Stimulated activated naive CD8-positive, alpha-beta T cell treated with anti-CD3 and anti-CD28 coated beads, Interleukin-15, Interleukin-2, amounts not matched to agents 100 ng/mL and 50 ng/mL, for 24 hours (primary cell): ENCODE results near the gene CGNL1.

ENCODE experiments used
- H3K27ac Mint-ChIP-seq: one replicate; pipeline ENCODE4 v1.8.0; 2021; ENCODE audit warnings: mild to moderate bottlenecking, mixed read lengths
- H3K27me3 Mint-ChIP-seq: one replicate; pipeline ENCODE4 v1.8.0; 2021; ENCODE audit warnings: mixed read lengths
- H3K36me3 Mint-ChIP-seq: one replicate; pipeline ENCODE4 v1.8.0; 2021; ENCODE audit warnings: low read depth, mixed read lengths
- H3K4me1 Mint-ChIP-seq: one replicate; pipeline ENCODE4 v1.8.0; 2021; ENCODE audit warnings: low read depth, mixed read lengths
- H3K4me3 Mint-ChIP-seq: one replicate; pipeline ENCODE4 v1.8.0; 2021; ENCODE audit warnings: mild to moderate bottlenecking, mixed read lengths
- H3K9me3 Mint-ChIP-seq: one replicate; pipeline ENCODE4 v1.8.0; 2021; ENCODE audit warnings: mixed read lengths

The CGNL1 gene

GRCh38 chr15:57507111-57507510 lies 130.8 kb downstream of the CGNL1 start:
- Mint-ChIP-seq H3K9me3 (no peaks in the 10 kb centered on the region), H3K27me3 (no peaks in the 10 kb centered on the region), H3K4me1 (peaks cover 5% of the 10 kb centered on the region), H3K27ac (no peak overlapping the region), H3K36me3 (no peaks in the 10 kb centered on the region), H3K4me3 (no peak overlapping the region)

- no peak overlapping the region for H3K4me3 Mint-ChIP-seq
- H3K9me3 Mint-ChIP-seq, result no peaks in the 10 kb centered on the region
- H3K27me3 Mint-ChIP-seq, result no peaks in the 10 kb centered on the region
- no peak overlapping the region for H3K27ac Mint-ChIP-seq
- H3K36me3 Mint-ChIP-seq, result no peaks in the 10 kb centered on the region
- peaks cover 5% of the 10 kb centered on the region for H3K4me1 Mint-ChIP-seq
Observed at GRCh38 chr15:57509126-57509525, 132.8 kb downstream of the CGNL1 start.

DNA sequence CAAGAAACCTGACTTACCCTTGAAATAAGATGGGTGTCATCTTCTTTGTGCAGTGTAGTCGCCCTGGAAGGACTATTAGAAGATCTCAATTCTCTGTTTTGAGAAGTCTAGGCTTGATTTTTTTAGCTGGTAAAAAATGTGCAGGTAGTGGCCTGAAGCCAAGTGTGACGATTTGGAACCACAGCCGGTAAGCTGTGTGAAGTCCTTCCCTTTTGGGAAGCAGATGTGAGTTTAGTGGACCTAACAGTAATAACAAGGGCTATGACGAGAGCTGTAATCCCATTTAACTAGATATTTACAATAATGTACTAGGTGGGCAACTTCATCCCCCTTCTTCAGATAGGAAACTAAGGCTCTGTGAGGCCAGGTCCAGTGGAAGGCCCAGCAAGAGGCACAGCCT lies 133.7 kb downstream of the CGNL1 start:
- no peaks in the 10 kb centered on the region for H3K9me3 Mint-ChIP-seq
- no peaks in the 10 kb centered on the region for H3K36me3 Mint-ChIP-seq
- no peak overlapping the region for H3K27ac Mint-ChIP-seq
- H3K4me3 Mint-ChIP-seq, result no peak overlapping the region
- peaks cover 5% of the 10 kb centered on the region for H3K4me1 Mint-ChIP-seq
- no peaks in the 10 kb centered on the region for H3K27me3 Mint-ChIP-seq

DNA sequence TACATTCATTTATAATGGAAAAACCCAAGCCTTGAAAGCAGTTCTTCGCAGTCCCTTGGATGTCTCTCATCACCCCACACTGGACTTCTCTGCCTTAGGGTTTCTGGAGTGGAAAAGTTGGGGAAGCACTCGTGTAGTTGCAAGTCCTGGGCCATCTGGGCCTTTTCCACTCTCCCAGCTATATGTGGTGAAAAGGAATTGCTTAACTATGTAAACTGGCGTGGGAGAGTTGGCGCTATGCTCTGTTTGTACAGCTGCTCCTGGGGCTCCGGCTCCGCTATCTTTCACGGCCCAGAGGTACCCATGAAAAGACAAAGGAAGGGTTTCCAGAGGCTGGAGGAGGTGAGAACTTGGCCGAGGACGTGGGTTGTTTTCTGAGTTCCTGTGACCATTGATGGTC lies 134.3 kb downstream of the CGNL1 start:
- no peak overlapping the region for H3K4me3 Mint-ChIP-seq
- H3K4me1 Mint-ChIP-seq, result peaks cover 5% of the 10 kb centered on the region
- no peaks in the 10 kb centered on the region for H3K36me3 Mint-ChIP-seq
- H3K27ac Mint-ChIP-seq, result no peak overlapping the region
- H3K27me3 Mint-ChIP-seq, result no peaks in the 10 kb centered on the region
- H3K9me3 Mint-ChIP-seq, result no peaks in the 10 kb centered on the region

DNA sequence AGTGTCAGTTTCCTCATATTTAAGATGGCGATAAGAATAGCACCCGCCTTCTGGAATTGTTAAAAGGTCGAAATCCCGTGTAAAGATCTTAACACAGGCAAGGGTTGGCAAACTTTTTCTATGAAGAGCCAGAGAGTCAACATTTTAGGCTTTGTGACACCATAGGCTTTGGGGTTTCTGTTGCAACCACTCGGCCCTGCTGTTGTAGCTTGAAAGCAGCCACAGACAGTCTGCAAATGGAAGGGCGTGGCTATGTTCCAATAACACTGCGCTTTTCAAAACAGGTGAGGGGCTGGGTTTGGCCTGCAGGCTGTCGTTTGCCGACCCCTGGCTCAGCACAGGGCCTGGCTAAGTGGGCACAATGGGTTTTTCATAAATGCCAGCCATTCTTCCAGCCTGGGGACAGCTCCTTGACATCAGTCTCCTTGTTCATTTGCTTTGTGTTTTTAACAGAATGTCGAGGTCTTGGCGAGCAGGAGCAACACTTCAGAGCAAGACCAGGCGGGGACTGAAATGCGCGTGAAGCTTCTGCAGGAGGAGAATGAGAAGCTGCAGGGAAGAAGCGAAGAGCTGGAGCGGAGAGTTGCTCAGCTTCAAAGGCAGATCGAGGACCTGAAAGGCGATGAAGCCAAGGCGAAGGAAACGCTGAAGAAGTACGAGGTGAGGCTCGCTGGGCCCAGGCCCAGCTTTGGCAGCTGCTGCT lies 140.2 kb downstream of the CGNL1 start:
- no peak overlapping the region for H3K4me3 Mint-ChIP-seq
- no peaks in the 10 kb centered on the region for H3K27me3 Mint-ChIP-seq
- H3K9me3 Mint-ChIP-seq, result no peaks in the 10 kb centered on the region
- H3K36me3 Mint-ChIP-seq, result no peaks in the 10 kb centered on the region
- H3K27ac Mint-ChIP-seq, result no peak overlapping the region
- no peaks in the 10 kb centered on the region for H3K4me1 Mint-ChIP-seq

DNA sequence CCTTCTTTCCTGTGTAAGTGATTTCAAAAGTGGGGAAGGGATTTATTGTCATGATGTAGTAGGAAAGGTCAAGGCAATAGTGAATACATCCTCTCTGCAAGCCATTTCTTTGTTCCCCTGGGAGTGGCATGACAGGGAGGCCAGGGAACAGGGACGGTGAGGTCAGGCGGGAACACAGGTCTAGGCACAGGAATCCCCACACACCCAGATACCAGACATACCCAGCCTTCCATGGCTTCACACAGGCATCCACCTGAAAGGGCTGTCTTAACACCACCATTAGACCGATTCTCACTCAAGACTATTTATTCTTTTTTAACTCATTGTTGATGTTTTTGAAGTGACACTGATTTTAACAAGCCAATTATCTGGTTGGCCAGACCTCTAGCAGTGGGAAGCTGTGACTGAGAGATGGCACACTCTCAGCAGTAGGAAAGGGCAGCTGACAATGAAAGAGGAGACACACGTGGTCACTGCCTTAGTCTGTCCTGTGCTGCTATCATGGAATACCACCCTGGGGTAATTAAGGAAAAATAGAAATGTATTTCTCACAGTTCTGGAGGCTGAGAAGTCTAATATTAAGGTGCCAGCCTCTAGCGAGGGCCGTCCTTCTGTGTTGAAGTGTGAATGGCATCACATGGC lies 140.8 kb downstream of the CGNL1 start:
- no peaks in the 10 kb centered on the region for H3K36me3 Mint-ChIP-seq
- no peaks in the 10 kb centered on the region for H3K9me3 Mint-ChIP-seq
- H3K27me3 Mint-ChIP-seq, result no peaks in the 10 kb centered on the region
- H3K4me1 Mint-ChIP-seq, result no peaks in the 10 kb centered on the region
- H3K27ac Mint-ChIP-seq, result no peak overlapping the region
- H3K4me3 Mint-ChIP-seq, result no peak overlapping the region

GRCh38 chr15:57518779-57519405 lies 142.6 kb downstream of the CGNL1 start:
- H3K36me3 Mint-ChIP-seq, result no peaks in the 10 kb centered on the region
- no peaks in the 10 kb centered on the region for H3K4me1 Mint-ChIP-seq
- no peak overlapping the region for H3K4me3 Mint-ChIP-seq
- H3K27ac Mint-ChIP-seq, result no peak overlapping the region
- H3K27me3 Mint-ChIP-seq, result no peaks in the 10 kb centered on the region
- no peaks in the 10 kb centered on the region for H3K9me3 Mint-ChIP-seq

DNA sequence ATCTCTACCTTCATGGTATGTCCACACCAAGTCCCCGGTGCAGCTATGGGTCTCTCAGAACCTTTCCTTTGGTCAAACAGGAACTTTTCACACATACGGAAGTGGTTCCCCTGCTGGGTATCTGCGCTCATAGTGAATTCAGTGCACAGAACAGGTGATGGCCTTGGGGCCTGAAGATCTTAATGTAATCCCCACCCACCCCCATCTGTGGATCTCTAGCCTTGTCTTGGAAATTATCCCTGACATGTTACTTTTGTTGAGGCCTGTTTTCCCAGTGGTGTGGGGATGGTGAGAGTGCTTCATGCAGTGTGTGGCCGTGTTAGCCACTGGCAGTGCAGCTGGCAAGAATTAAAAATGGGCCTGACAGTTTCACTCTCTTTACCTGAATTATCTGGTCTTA lies 143.5 kb downstream of the CGNL1 start:
- no peaks in the 10 kb centered on the region for H3K9me3 Mint-ChIP-seq
- no peak overlapping the region for H3K27ac Mint-ChIP-seq
- no peak overlapping the region for H3K4me3 Mint-ChIP-seq
- no peaks in the 10 kb centered on the region for H3K27me3 Mint-ChIP-seq
- no peaks in the 10 kb centered on the region for H3K4me1 Mint-ChIP-seq
- H3K36me3 Mint-ChIP-seq, result no peaks in the 10 kb centered on the region

- Mint-ChIP-seq H3K27ac (no peak overlapping the region), H3K36me3 (no peaks in the 10 kb centered on the region)
Observed at GRCh38 chr15:57521503-57521902, 145.2 kb downstream of the CGNL1 start.

GRCh38 chr15:57522148-57522547 lies 145.8 kb downstream of the CGNL1 start:
- no peaks in the 10 kb centered on the region for H3K4me1 Mint-ChIP-seq
- H3K9me3 Mint-ChIP-seq, result no peaks in the 10 kb centered on the region
- no peak overlapping the region for H3K4me3 Mint-ChIP-seq
- no peaks in the 10 kb centered on the region for H3K27me3 Mint-ChIP-seq
- H3K36me3 Mint-ChIP-seq, result no peaks in the 10 kb centered on the region
- no peak overlapping the region for H3K27ac Mint-ChIP-seq

More at GRCh38 chr15:57521503-57521902, 145.2 kb downstream of the CGNL1 start:
- Mint-ChIP-seq H3K27me3 (no peaks in the 10 kb centered on the region), H3K9me3 (no peaks in the 10 kb centered on the region), H3K4me1 (no peaks in the 10 kb centered on the region), H3K4me3 (no peak overlapping the region)

DNA sequence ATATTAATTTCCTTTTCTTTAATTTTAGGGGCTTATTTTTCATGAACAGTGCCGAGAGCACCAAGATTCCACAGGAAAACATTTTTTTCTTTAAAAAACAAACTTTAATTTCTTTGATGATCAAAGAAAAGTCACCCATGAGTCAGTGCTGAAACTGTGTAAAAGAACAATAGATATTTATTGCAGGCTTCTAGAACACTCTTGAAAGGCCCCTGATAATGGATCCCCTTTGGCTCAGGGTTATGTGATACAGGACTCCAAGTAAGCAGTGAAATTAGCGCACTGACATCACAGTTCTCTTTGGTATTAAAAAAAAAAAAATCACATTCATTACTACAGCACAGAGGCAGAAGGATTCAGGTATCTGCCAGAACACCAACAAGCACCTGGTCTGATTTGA lies 149.3 kb downstream of the CGNL1 start:
- H3K4me1 Mint-ChIP-seq, result no peaks in the 10 kb centered on the region
- no peak overlapping the region for H3K27ac Mint-ChIP-seq
- H3K9me3 Mint-ChIP-seq, result no peaks in the 10 kb centered on the region
- H3K27me3 Mint-ChIP-seq, result no peaks in the 10 kb centered on the region
- no peaks in the 10 kb centered on the region for H3K36me3 Mint-ChIP-seq
- no peak overlapping the region for H3K4me3 Mint-ChIP-seq

GRCh38 chr15:57526076-57526475 lies 149.8 kb downstream of the CGNL1 start:
- H3K9me3 Mint-ChIP-seq, result no peaks in the 10 kb centered on the region
- no peaks in the 10 kb centered on the region for H3K4me1 Mint-ChIP-seq
- H3K36me3 Mint-ChIP-seq, result no peaks in the 10 kb centered on the region
- no peak overlapping the region for H3K27ac Mint-ChIP-seq
- no peak overlapping the region for H3K4me3 Mint-ChIP-seq
- no peaks in the 10 kb centered on the region for H3K27me3 Mint-ChIP-seq

DNA sequence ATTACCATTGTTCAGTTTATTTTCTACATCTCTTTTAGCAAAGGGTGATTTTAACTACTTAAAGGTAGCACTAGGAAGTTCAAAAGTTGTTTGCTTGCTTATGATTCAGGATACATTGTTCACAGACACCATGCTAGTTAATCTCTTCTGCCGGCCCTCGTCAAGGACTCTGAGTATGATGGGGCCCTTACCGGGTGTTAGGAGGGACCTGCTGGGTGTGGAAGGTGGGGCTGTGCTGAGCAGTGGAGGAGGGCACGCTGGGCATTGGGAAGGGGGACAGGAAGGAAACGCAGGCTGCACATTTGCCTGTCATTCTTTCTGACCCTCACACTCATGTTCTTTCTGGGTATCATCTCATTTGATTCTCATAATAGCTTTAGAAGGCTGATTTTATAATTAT lies 150.3 kb downstream of the CGNL1 start:
- no peaks in the 10 kb centered on the region for H3K9me3 Mint-ChIP-seq
- H3K36me3 Mint-ChIP-seq, result no peaks in the 10 kb centered on the region
- no peaks in the 10 kb centered on the region for H3K4me1 Mint-ChIP-seq
- no peak overlapping the region for H3K27ac Mint-ChIP-seq
- H3K27me3 Mint-ChIP-seq, result no peaks in the 10 kb centered on the region
- H3K4me3 Mint-ChIP-seq, result no peak overlapping the region

GRCh38 chr15:57527382-57528091 lies 151.2 kb downstream of the CGNL1 start:
- peaks cover 4% of the 10 kb centered on the region for H3K27me3 Mint-ChIP-seq
- H3K9me3 Mint-ChIP-seq, result no peaks in the 10 kb centered on the region

DNA sequence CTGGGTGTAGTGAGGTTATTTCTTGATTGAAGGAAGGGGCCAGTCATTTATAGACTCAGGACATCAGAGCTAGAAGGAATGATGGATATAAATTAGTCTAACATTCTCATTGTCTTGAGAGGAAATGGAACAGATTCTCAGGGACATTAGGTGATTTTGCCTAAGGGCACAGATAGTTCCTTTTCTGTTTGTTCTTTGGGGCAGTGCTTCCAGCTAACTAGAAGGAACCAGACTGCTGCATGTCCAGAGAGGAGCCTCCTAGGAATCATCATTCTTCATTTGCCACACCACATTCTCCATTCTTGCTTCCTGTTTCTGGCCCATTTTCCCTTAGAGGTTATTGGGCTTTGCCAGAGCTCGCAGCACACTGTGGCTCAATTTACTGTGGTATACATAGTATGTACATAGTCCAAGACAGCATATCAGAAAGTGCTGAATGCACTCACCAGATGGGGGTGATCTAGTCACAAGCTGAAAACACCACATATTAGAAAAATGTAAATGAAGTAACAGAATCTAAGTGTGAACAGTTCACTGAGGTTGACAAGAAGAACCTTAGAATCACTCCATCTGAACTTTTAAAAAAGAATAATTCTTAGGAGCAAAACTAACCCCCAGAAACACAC lies 152.7 kb downstream of the CGNL1 start:
- no peaks in the 10 kb centered on the region for H3K36me3 Mint-ChIP-seq
- no peak overlapping the region for H3K4me3 Mint-ChIP-seq
- H3K27ac Mint-ChIP-seq, result no peak overlapping the region
- H3K27me3 Mint-ChIP-seq, result peaks cover 9% of the 10 kb centered on the region
- H3K9me3 Mint-ChIP-seq, result no peaks in the 10 kb centered on the region
- no peaks in the 10 kb centered on the region for H3K4me1 Mint-ChIP-seq

More at GRCh38 chr15:57527382-57528091, 151.2 kb downstream of the CGNL1 start:
- no peaks in the 10 kb centered on the region for H3K4me1 Mint-ChIP-seq
- H3K36me3 Mint-ChIP-seq, result no peaks in the 10 kb centered on the region
- H3K27ac Mint-ChIP-seq, result no peak overlapping the region
- H3K4me3 Mint-ChIP-seq, result no peak overlapping the region
